PFSK-1 (cell line): ENCODE results near the gene NADSYN1.

Experiments used
- FOXP2 ChIP-seq: optimal IDR thresholded peaks from 2 replicates; pipeline ENCODE3; 2011; ENCODE audit warnings: borderline replicate concordance, control low read depth, inconsistent platforms; ENCODE audit not compliant: insufficient read depth; ENCODE audit errors: extremely low read length, extremely low read depth
- POLR2AphosphoS5 ChIP-seq: IDR thresholded peaks from 2 replicates; pipeline ENCODE4 v1.6.1; 2012; ENCODE audit warnings: low read depth, mild to moderate bottlenecking, control low read depth, low read length, moderate library complexity
- SIN3A ChIP-seq: IDR thresholded peaks from 2 replicates; pipeline ENCODE4 v1.6.1; 2012; ENCODE audit warnings: mild to moderate bottlenecking, low read length, moderate library complexity, borderline replicate concordance; ENCODE audit not compliant: insufficient read depth
- TAF1 ChIP-seq: IDR thresholded peaks from 2 replicates; pipeline ENCODE4 v1.6.1; 2012; ENCODE audit warnings: low read length, control low read depth, borderline replicate concordance; ENCODE audit not compliant: insufficient read depth
- TF ChIP-seq, protein P1 (sequence below), 2 experiments: IDR thresholded peaks; 2 replicates each; pipeline versions ENCODE4 v1.6.1 to v1.8.0; 2011 to 2012; ENCODE audit warnings: low read depth in 2 of 2, low read length in 2 of 2, control low read depth in 1 of 2, inconsistent platforms in 1 of 2, mild to moderate bottlenecking in 1 of 2, moderate library complexity in 1 of 2; ENCODE audit not compliant: insufficient read depth in 1 of 2

The NADSYN1 gene

DNA sequence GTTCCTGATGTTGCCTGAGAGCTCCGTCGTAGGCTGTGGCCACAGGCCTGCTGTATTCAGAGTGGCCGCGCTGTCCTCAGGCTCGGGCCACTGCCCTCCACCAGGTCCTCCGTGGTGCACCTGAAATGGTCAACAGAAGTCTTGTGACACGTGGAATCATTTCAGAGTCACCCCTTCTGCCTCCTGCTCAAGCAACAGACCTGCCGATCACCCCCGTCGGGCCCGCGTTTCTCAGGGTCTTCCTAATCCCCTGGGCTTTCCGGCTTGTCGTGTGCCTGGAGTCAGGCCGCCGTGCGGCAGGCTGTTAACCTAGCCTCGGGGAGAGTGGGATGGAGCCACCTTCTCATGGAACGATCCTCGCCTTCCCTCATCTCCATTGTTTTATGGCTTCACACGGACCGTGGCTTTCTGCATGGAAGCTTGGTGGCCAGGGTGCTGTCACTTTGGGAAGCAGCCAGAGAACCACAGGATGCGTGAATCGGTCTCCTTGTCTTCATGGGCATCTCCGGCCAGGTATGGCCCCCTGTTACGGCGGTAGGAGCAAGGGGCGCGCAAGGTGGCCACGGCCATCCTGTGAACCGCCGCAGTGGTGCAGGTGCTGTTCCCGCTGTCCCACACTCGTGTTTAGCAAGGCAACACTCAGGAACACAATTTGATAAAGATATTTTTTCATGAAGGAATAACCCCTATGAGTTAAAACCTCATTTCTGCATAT, 24.1 kb downstream of the NADSYN1 start:
- TF ChIP-seq POLR2AphosphoS5, result no peak
- TF ChIP-seq FOXP2, result no peak
- TF ChIP-seq, protein P1, sequence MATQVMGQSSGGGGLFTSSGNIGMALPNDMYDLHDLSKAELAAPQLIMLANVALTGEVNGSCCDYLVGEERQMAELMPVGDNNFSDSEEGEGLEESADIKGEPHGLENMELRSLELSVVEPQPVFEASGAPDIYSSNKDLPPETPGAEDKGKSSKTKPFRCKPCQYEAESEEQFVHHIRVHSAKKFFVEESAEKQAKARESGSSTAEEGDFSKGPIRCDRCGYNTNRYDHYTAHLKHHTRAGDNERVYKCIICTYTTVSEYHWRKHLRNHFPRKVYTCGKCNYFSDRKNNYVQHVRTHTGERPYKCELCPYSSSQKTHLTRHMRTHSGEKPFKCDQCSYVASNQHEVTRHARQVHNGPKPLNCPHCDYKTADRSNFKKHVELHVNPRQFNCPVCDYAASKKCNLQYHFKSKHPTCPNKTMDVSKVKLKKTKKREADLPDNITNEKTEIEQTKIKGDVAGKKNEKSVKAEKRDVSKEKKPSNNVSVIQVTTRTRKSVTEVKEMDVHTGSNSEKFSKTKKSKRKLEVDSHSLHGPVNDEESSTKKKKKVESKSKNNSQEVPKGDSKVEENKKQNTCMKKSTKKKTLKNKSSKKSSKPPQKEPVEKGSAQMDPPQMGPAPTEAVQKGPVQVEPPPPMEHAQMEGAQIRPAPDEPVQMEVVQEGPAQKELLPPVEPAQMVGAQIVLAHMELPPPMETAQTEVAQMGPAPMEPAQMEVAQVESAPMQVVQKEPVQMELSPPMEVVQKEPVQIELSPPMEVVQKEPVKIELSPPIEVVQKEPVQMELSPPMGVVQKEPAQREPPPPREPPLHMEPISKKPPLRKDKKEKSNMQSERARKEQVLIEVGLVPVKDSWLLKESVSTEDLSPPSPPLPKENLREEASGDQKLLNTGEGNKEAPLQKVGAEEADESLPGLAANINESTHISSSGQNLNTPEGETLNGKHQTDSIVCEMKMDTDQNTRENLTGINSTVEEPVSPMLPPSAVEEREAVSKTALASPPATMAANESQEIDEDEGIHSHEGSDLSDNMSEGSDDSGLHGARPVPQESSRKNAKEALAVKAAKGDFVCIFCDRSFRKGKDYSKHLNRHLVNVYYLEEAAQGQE (IDR thresholded peaks at IDR 0.05; ENCODE audit: insufficient read depth in 1 of 2, low read depth in 2 of 2, low read length in 2 of 2), result no peak
- TF ChIP-seq TAF1, result no peak
- no peak for TF ChIP-seq SIN3A

- TF ChIP-seq POLR2AphosphoS5, result no peak
- TF ChIP-seq, protein P1 (IDR thresholded peaks at IDR 0.05; ENCODE audit: insufficient read depth in 1 of 2, low read depth in 2 of 2, low read length in 2 of 2), result no peak
- TF ChIP-seq TAF1, result no peak
- TF ChIP-seq SIN3A, result no peak
- TF ChIP-seq FOXP2, result no peak
Measured at GRCh38 chr11:71477641-71478527, 24.9 kb downstream of the NADSYN1 start.

DNA sequence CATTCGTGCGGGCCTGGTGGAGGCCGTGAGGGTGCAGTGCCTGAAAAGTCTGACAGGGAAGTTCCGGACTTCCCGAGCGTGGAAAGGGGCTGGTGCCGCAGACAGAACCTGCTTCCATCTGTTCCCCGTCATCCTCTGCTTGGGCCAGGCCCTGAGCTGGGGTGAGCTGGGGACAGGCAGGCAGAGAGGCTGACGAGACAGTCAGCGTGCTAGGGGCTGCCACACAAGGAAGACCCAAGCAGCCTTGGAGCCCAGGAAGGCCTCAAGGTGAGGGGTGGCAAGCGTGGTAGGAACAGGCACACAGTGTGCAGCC, 25.5 kb downstream of the NADSYN1 start:
- no peak for TF ChIP-seq TAF1
- TF ChIP-seq POLR2AphosphoS5, result no peak
- TF ChIP-seq, protein P1 (IDR thresholded peaks at IDR 0.05; ENCODE audit: insufficient read depth in 1 of 2, low read depth in 2 of 2, low read length in 2 of 2), result no peak
- TF ChIP-seq FOXP2, result no peak
- no peak for TF ChIP-seq SIN3A

DNA sequence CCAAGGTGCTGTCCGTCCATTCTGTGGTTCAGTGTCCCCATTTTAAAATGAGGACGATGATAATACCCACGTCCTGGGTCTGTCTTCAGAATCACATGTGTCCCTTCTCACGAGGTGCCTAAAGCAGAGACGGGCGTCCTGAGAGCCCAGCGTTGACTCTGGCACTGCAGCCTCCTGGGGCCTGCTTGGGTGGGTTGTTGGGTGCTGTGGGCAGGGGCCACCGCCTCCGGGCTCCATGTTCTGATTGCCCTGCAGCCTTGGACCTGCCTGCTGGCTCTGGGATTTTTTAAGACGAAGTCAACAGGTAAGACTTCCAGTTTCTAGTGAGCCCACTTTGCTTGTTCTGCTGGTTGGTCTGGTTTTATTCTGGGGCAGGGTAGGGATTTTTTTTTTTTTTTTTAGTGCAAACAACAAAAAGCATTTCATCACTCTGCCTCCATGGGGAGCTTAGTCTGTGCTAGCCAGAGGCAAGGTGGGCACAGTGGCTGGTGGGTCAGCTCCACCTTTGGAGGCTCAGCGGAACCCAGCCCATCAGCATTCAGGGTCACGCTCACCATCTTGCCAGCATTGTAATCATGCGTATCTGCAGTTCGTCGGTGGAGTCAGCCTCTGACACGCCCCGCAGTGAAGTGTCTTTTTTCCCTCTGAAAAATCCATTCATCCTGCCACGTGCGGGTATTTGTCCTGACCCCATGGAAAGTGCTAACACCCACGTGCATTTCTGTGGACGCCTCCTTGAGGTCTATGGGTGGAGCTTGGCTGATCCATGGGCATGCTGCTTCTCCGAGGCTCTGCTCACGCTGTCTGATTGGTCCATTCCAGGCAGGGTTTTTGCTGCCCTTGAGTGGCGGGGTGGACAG, 28.3 kb downstream of the NADSYN1 start:
- TF ChIP-seq, protein P1 (IDR thresholded peaks at IDR 0.05; ENCODE audit: insufficient read depth in 1 of 2, low read depth in 2 of 2, low read length in 2 of 2), result no peak
- no peak for TF ChIP-seq POLR2AphosphoS5
- TF ChIP-seq FOXP2, result no peak
- no peak for TF ChIP-seq SIN3A
- TF ChIP-seq TAF1, result no peak
